Immature natural killer cell (primary cell): ENCODE measurements around the gene TNFRSF8. TPM values are rescaled to one million over a fixed set of nuclear protein-coding genes. Genes with fewer than 3 reads are reported as not detected.

Experiments used
- DNase-seq, 3 donors: peaks; one replicate each; pipeline ENCODE4 v3.0.0; 2022; ENCODE audit warnings: mixed read lengths in 1 of 3
- H3K27ac Mint-ChIP-seq, 6 donors: one replicate each; pipeline ENCODE4 v1.8.0; 2020; ENCODE audit warnings: mixed read lengths in 6 of 6, mild to moderate bottlenecking in 5 of 6, inconsistent platforms in 4 of 6, moderate library complexity in 3 of 6
- H3K27me3 Mint-ChIP-seq, 3 donors: one replicate each; pipeline ENCODE4 v1.8.0; 2020 to 2021; ENCODE audit warnings: low read depth in 3 of 3, mild to moderate bottlenecking in 3 of 3, mixed read lengths in 3 of 3, moderate library complexity in 3 of 3, inconsistent platforms in 1 of 3
- H3K36me3 Mint-ChIP-seq, 3 donors: one replicate each; pipeline ENCODE4 v1.8.0; 2020; ENCODE audit warnings: mixed read lengths in 3 of 3, inconsistent platforms in 2 of 3, mild to moderate bottlenecking in 2 of 3
- H3K4me1 Mint-ChIP-seq, 2 donors: one replicate each; pipeline ENCODE4 v1.8.0; 2020; ENCODE audit warnings: inconsistent platforms in 2 of 2, mild to moderate bottlenecking in 2 of 2, mixed read lengths in 2 of 2, moderate library complexity in 1 of 2
- H3K4me3 Mint-ChIP-seq, 5 donors: one replicate each; pipeline ENCODE4 v1.8.0; 2020; ENCODE audit warnings: mild to moderate bottlenecking in 5 of 5, mixed read lengths in 5 of 5, inconsistent platforms in 3 of 5, moderate library complexity in 3 of 5
- H3K9me3 Mint-ChIP-seq, 6 donors: one replicate each; pipeline ENCODE4 v1.8.0; 2020; ENCODE audit warnings: mild to moderate bottlenecking in 6 of 6, mixed read lengths in 6 of 6, inconsistent platforms in 4 of 6, moderate library complexity in 3 of 6
- polyA plus RNA-seq, 3 donors: library from polyadenylated mRNA; unstranded; fragments of 300-500 nt; fragmentation: Illumina TruSeq; gene quantifications; one replicate each; pipeline ENCODE4 v1.2.3, GENCODE V29; 2021

Gene TNFRSF8
- polyA plus RNA-seq, 3 donors from 2014 or later = 0.09 TPM; not detected in 2

DNA sequence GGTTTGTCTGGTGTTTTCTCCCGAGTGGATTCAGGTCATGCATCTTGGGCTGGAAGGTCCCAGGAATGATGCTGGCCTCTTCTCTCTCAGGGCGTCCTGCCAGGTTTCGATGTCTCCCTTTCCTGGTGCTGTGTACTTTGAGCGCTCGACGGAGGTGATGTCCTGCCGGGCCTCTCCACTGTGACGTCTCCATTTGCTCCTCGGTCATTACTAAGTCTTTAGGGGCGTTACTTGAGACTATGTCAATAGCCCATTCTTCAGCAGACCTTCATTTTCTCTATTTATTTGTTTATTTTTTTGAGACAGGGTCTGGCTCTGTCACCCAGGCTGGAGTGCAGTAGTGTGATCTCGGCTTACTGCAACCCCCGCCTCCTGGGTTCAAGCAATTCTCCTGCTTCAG, 66.5 kb downstream of the TNFRSF8 start:
- Mint-ChIP-seq H3K27ac (peak overlapping the region in 2 of 6 donors; percentile 27 to 51), H3K9me3 (no peaks in the 10 kb centered on the region), H3K4me3 (no peak overlapping the region), H3K36me3 (no peaks in the 10 kb centered on the region), H3K27me3 (peaks cover 5 to 9% (median 8%) of the 10 kb centered on the region in 3 donors), H3K4me1 (peaks cover 47 to 49% of the 10 kb centered on the region in 2 donors)
- DNase-seq = no peak

DNA sequence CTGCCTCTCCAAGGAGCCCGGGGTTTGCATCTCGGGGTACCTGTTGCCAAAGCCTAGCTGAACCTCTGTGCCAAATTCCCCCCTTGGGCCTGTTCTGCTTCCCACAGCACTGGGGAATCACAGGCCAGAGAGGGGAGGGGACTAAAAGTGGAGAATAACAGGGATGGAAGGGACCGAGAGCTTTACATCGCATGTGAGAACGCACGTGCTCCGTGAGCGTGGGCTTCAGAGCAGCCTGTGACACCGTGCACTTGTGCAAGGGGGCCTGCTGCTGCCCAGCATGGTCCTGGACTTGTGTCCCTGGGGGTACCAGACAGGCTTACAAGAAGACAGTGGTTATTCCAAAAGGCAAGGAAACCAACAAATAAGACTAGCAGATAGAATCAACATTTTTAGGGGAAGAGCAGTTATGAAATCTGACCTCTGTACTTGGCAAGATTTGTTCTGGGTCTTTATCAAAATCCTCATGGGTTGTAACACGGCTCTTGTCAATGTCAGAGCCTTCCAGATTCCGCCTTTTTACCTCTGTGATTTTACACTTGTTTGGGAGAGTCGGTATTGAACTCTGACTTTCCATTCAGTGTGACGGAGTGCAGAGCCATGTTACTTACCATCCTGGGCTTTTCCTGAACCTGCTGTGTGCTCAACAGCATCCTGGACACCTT, 67.5 kb downstream of the TNFRSF8 start:
- Mint-ChIP-seq H3K9me3 (no peaks in the 10 kb centered on the region), H3K27ac (peak overlapping the region in 5 of 6 donors; percentile 27 to 80 (median 75)), H3K36me3 (no peaks in the 10 kb centered on the region), H3K4me1 (peaks cover 37 to 40% of the 10 kb centered on the region in 2 donors), H3K4me3 (peak overlapping the region in 2 of 5 donors; percentile 18 to 38), H3K27me3 (peaks cover 5 to 9% (median 8%) of the 10 kb centered on the region in 3 donors)
- no peak for DNase-seq

DNA sequence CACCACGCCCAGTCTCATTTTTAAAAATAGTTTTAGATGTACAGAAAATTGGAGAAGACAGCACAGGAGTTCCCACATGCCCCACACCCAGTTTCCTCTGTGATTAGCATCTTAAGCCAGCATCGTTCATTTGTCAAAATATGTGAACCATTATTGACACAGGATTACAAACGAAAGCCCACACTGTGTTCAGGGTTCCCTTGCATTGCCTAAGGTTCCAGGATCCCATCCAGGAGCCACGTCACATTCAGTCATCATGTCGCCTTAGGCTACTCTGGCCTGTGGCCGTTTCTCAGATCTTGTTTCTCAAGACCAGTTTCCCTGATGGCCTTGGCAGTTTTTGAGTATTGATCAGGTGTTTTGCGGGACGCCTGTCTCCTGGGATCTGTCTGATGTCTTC, 69.0 kb downstream of the TNFRSF8 start:
- no peaks in the 10 kb centered on the region for H3K36me3 Mint-ChIP-seq
- no peak for DNase-seq
- peaks cover 30 to 32% of the 10 kb centered on the region in 2 donors for H3K4me1 Mint-ChIP-seq
- peaks cover 5 to 9% (median 8%) of the 10 kb centered on the region in 3 donors for H3K27me3 Mint-ChIP-seq
- H3K4me3 Mint-ChIP-seq = peak overlapping the region; percentile 54 to 87 (median 81)
- H3K27ac Mint-ChIP-seq = peak overlapping the region; percentile 96 to 99 (median 98)
- no peaks in the 10 kb centered on the region for H3K9me3 Mint-ChIP-seq

GRCh38 chr1:12134716-12135115, 71.6 kb downstream of the TNFRSF8 start:
- Mint-ChIP-seq H3K27me3 (peaks cover 5 to 9% (median 8%) of the 10 kb centered on the region in 3 donors), H3K36me3 (no peaks in the 10 kb centered on the region), H3K4me3 (no peak overlapping the region), H3K9me3 (no peaks in the 10 kb centered on the region), H3K27ac (peak overlapping the region in 3 of 6 donors; percentile 62 to 99 (median 66)), H3K4me1 (peaks cover 30% of the 10 kb centered on the region in 2 donors)
- DNase-seq = no peak

DNA sequence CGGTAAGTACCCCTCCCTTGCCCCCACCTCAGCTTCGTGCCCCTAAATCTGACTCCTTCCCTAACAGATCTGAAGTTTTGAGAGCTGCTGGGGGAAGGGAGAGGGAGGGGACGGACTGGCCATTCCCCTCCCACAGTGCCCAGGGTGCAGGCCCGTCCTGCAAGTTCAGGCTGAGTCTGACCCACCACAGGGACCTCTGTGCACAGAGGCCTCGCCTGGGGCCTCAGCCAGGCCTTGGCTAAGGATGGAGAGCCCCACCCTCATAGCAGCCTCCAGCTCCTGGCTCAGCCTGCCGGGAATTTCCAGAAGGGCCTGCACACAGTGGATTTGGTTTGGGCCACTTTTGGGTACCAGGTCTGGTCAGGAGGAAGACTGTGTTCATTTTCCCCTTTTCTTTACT, 72.5 kb downstream of the TNFRSF8 start:
- H3K27ac Mint-ChIP-seq = peak overlapping the region in 4 of 6 donors; percentile 24 to 71 (median 54)
- peaks cover 5 to 9% (median 8%) of the 10 kb centered on the region in 3 donors for H3K27me3 Mint-ChIP-seq
- H3K36me3 Mint-ChIP-seq = no peaks in the 10 kb centered on the region
- H3K4me1 Mint-ChIP-seq = peaks cover 26 to 27% of the 10 kb centered on the region in 2 donors
- no peak overlapping the region for H3K4me3 Mint-ChIP-seq
- H3K9me3 Mint-ChIP-seq = no peaks in the 10 kb centered on the region
- DNase-seq = no peak

DNA sequence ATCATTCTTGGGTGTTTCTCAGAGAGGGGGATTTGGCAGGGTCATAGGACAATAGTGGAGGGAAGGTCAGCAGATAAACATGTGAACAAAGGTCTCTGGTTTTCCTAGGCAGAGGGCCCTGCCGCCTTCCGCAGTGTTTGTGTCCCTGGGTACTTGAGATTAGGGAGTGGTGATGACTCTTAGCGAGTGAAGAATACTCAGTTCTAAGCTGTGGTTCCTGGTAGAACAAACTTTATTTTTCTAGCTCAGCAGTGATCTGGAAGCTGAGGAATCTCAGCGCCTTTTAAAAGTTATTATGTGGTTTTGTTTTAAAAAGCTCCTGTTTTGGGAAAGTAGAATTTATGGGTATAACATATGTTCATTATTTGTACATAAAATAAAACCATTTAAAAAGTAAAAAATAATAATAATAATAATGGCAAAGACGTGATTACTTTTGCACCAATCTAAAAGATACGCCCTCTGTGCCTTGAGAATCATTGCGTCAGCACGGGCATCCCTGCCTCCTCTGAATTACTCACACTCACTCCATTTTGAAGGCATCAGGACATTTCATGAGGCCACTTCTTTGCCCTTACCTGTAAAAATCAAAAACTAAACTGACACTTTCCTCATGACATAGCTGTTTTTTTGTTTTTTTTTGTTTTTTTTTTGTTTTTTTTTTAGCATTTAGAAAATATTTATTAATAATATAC, 74.0 kb downstream of the TNFRSF8 start:
- Mint-ChIP-seq H3K4me3 (no peak overlapping the region), H3K36me3 (no peaks in the 10 kb centered on the region), H3K9me3 (no peaks in the 10 kb centered on the region), H3K27ac (no peak overlapping the region), H3K27me3 (peaks cover 5 to 9% (median 8%) of the 10 kb centered on the region in 3 donors), H3K4me1 (peaks cover 21 to 23% of the 10 kb centered on the region in 2 donors)
- DNase-seq = no peak

GRCh38 chr1:12138196-12139168, 75.4 kb downstream of the TNFRSF8 start:
- H3K36me3 Mint-ChIP-seq = no peaks in the 10 kb centered on the region
- peaks cover 0 to 2% (median 0%) of the 10 kb centered on the region in 3 donors for H3K27me3 Mint-ChIP-seq
- H3K4me1 Mint-ChIP-seq = peaks cover 11 to 18% of the 10 kb centered on the region in 2 donors
- no peak for DNase-seq
- H3K9me3 Mint-ChIP-seq = no peaks in the 10 kb centered on the region
- H3K4me3 Mint-ChIP-seq = no peak overlapping the region
- peak overlapping the region in 2 of 6 donors; percentile 16 to 60 for H3K27ac Mint-ChIP-seq

DNA sequence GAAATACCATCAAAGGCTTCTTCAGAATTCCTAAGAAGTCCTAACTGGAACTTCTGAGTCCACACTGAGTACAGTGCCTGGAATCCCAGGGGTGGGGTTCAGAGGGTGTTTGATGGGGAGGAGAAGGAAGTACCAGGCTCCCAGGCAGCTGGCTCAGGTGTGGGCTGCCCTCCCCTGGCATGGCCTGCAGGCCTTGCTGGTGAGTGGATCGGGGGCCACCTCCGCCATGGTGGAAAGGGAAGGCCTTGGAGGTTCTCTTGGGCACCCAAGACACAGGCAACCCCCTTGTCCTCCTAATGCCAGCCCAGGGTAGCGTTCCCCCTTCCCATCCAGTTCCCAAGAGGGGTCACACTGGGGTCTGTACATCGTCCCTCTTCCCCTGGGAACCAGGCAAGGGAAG, 76.9 kb downstream of the TNFRSF8 start:
- Mint-ChIP-seq H3K9me3 (no peaks in the 10 kb centered on the region), H3K4me1 (peaks cover 12 to 17% of the 10 kb centered on the region in 2 donors), H3K36me3 (no peaks in the 10 kb centered on the region), H3K27me3 (peaks cover 0 to 2% (median 2%) of the 10 kb centered on the region in 3 donors), H3K4me3 (no peak overlapping the region), H3K27ac (peak overlapping the region in 1 of 6 donors; percentile 57)
- no peak for DNase-seq

- DNase-seq = no peak
These were observed 77.5 kb downstream of the TNFRSF8 start for GRCh38 chr1:12140515-12141162.

DNA sequence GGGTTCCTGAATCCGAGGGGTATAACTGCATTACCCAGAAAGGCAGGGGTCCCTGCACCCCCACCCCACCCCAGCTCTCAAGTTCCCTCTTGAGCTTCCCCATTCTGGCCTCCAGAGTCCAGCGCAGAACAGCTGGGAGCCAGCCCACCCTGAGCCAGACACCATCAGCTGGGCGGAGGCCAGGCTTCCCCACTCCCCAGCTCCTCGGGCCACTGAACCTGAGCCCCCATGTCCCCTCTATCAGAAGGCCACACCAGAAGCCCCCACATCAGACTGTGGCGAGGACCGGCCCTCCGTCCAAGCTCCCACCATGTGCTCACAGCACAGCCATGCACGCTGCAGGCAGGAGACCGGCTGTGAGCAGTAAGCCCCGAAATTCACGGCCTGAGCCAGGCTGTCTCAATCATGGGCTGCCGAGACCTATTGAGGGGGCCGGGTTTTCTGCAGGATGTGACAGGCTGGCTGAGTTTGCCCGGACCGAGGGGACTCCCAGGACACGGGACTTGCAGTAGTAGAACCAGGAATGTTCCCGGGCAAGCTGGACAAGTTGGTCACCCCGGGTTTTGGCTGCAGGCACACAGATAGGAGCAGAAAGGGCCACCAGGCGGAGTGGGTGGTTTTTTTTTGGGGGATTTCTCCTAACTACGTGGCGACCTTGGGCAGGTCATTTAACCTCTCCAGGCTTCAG, 78.2 kb downstream of the TNFRSF8 start:
- no peaks in the 10 kb centered on the region for H3K9me3 Mint-ChIP-seq
- H3K27me3 Mint-ChIP-seq = peaks cover 2 to 3% (median 2%) of the 10 kb centered on the region in 3 donors
- peak overlapping the region in 1 of 6 donors; percentile 34 for H3K27ac Mint-ChIP-seq
- no peak overlapping the region for H3K4me3 Mint-ChIP-seq
- no peak for DNase-seq
- peaks cover 15 to 26% of the 10 kb centered on the region in 2 donors for H3K4me1 Mint-ChIP-seq
- H3K36me3 Mint-ChIP-seq = no peaks in the 10 kb centered on the region

More at GRCh38 chr1:12140515-12141162, 77.5 kb downstream of the TNFRSF8 start:
- peaks cover 12 to 23% of the 10 kb centered on the region in 2 donors for H3K4me1 Mint-ChIP-seq
- no peaks in the 10 kb centered on the region for H3K36me3 Mint-ChIP-seq
- H3K27me3 Mint-ChIP-seq = peaks cover 2 to 3% (median 2%) of the 10 kb centered on the region in 3 donors
- H3K4me3 Mint-ChIP-seq = no peak overlapping the region
- no peaks in the 10 kb centered on the region for H3K9me3 Mint-ChIP-seq
- no peak overlapping the region for H3K27ac Mint-ChIP-seq

- Mint-ChIP-seq H3K36me3 (no peaks in the 10 kb centered on the region), H3K9me3 (no peaks in the 10 kb centered on the region), H3K4me1 (peaks cover 25 to 35% of the 10 kb centered on the region in 2 donors), H3K27me3 (peaks cover 2 to 3% (median 2%) of the 10 kb centered on the region in 3 donors), H3K4me3 (no peak overlapping the region), H3K27ac (peak overlapping the region in 3 of 6 donors; percentile 32 to 84 (median 65))
- DNase-seq = no peak
These were observed 79.2 kb downstream of the TNFRSF8 start for GRCh38 chr1:12142141-12142823.
